ENCODE data around the gene FBXO24.

Gene FBXO24

DNA sequence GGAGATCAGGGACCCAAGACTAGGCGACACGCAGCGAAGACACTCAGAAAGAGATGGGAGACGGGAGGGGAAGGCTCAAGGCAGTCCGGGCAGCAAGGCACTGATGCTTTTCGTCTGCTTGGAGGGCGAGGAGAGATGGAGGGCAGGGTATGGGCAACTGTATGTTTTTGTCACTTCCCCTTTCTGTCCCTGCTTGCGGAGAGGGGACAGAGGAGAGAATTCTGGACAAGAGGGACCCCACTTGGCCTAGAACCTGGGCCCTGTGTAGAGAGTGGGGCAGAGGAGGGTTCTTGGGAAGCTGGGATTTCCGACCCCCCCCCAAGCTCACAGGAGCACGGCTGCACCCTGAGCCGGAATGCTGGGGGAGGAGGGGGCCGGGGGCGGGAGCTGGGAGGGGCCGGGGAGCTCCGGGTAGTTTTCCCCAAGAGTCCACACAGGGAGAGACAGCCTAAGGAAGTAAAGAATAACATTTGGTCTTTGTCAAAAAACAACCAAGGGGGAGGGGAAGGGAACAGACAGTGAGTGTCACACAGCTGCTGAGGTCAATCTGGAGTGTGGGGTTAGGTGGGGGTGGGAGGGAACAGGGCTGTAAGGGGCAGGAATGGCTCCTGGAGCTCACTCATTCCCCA lies 2.0 kb upstream of the FBXO24 start:
- DNase-seq (ENCODE audit: low spot score): no peak
- in situ Hi-C loops (cut with MboI; ENCODE audit: low pct_unique_long_range_greater_than_20kb, low sequenced_read_pairs, unreplicated experiment): no loop called here
- TF ChIP-seq, protein P1, sequence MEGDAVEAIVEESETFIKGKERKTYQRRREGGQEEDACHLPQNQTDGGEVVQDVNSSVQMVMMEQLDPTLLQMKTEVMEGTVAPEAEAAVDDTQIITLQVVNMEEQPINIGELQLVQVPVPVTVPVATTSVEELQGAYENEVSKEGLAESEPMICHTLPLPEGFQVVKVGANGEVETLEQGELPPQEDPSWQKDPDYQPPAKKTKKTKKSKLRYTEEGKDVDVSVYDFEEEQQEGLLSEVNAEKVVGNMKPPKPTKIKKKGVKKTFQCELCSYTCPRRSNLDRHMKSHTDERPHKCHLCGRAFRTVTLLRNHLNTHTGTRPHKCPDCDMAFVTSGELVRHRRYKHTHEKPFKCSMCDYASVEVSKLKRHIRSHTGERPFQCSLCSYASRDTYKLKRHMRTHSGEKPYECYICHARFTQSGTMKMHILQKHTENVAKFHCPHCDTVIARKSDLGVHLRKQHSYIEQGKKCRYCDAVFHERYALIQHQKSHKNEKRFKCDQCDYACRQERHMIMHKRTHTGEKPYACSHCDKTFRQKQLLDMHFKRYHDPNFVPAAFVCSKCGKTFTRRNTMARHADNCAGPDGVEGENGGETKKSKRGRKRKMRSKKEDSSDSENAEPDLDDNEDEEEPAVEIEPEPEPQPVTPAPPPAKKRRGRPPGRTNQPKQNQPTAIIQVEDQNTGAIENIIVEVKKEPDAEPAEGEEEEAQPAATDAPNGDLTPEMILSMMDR (IDR thresholded peaks at IDR 0.05; ENCODE audit: extremely low read depth, insufficient read depth, missing control alignments): no peak

DNA sequence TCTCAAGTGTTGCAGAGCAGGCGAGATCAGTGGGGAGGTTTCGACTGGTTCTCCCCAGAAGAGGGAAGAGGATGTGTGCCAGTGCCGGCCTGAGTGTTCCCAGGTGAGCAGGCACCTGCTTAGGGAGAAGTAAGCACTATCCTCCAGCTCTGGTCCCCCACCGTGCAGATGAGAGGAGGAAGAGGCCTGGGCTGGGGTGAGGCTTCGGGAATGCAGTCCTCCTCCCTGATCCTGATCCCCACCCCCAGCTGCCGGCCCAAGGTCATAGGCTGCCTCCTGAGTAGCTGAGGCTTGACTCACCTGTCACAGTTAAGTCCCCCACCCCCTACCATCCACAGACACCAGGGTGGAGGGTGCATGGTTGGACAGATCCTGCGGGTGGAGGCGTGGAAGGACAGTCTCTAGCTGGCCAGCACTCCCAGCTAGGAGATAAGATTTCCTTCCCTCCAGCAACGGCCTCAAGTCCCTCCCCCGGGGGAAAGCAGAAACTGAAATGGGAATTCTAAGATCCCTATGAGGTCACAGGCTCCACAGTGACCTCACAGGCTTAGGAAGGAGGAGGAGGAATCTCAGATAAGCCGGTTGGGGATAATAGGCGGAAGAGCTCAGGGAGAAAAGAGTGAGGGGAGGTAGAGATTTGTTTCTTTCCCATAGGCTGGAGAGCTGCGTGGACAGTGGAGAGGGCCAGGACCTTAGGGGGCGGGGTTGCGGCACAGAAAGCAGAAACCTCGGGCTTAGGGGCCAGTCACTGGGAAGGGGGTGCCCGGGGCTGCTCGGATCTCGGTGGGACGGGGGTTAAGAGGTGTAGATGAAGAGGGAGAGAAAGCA lies 1.2 kb upstream of the FBXO24 start:
- in situ Hi-C loops (cut with MboI; ENCODE audit: low pct_unique_long_range_greater_than_20kb, low sequenced_read_pairs, unreplicated experiment): no loop called here
- TF ChIP-seq, protein P1 (IDR thresholded peaks at IDR 0.05; ENCODE audit: extremely low read depth, insufficient read depth, missing control alignments): no peak
- no peak for DNase-seq (ENCODE audit: low spot score)

DNA sequence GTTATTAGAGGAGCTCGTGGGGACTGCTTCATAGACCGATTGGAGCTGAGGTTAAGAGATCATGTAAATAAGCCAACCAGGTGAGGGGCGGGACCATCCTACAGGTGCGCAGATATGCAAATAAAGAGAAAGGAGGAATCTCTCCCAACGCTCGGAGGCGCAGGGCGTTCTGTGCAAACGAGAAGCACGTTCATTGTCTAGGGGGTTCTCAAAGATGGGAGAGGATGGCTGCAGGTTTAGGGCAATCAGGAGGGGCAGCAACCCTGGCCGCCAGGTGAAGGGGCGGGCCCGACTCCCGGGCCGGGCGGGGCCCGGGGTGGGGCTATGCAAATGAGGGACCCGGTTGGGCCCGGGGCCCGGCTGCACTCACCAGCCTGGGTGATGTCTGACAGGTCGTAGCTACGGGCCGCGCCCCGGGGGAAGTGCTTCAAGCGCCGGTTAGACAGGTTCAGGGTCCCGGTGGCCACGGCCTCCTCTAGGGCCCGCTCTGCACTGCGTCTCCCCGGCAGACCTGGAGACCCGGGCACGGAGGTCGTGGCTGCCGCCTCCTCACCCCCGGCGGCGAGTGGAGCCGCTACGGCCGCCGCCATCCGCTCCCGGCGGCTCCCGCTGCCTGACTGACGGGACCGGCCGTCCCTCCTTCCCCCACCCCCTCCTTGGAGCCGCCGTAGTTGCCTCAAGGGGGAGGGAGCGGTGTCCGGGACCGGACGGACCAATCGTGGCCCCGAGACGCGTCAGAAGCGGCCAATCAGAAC lies 440 bp upstream of the FBXO24 start, which contains the start of gene LRCH4:
TSS of gene LRCH4 (minus strand) at position 619 of the 755 bp plus-strand sequence. CDS start at position 590, 29 bp downstream.
- TF ChIP-seq, protein P1 (IDR thresholded peaks at IDR 0.05; ENCODE audit: extremely low read depth, insufficient read depth, missing control alignments): no peak
- in situ Hi-C loops (cut with MboI; ENCODE audit: low pct_unique_long_range_greater_than_20kb, low sequenced_read_pairs, unreplicated experiment): no loop called here
- DNase-seq (ENCODE audit: low spot score): peak; percentile 82

DNA sequence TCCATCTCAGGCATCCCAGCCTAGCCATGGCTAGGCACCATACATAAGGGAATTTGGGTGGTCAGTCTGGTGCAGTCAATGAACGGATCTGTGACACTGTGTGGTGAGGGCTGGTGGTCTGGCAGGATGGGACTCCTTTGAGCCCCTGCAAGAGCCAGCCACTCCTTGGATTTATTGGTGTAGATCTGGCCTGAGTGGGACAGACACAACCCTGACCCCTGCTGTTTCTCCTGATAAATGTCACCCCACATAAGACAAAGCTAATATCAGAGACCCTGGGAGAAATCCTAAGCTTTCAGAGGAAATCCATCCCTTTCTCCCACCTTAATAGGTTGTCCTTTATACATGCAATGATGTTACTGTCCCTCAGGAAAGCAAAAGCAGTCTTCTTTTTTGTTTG lies 2.3 kb downstream of the FBXO24 start:
- TF ChIP-seq, protein P1 (IDR thresholded peaks at IDR 0.05; ENCODE audit: extremely low read depth, insufficient read depth, missing control alignments): peak; percentile 52
- DNase-seq (ENCODE audit: low spot score): no peak
- in situ Hi-C loops (cut with MboI; ENCODE audit: low pct_unique_long_range_greater_than_20kb, low sequenced_read_pairs, unreplicated experiment): no loop called here

DNA sequence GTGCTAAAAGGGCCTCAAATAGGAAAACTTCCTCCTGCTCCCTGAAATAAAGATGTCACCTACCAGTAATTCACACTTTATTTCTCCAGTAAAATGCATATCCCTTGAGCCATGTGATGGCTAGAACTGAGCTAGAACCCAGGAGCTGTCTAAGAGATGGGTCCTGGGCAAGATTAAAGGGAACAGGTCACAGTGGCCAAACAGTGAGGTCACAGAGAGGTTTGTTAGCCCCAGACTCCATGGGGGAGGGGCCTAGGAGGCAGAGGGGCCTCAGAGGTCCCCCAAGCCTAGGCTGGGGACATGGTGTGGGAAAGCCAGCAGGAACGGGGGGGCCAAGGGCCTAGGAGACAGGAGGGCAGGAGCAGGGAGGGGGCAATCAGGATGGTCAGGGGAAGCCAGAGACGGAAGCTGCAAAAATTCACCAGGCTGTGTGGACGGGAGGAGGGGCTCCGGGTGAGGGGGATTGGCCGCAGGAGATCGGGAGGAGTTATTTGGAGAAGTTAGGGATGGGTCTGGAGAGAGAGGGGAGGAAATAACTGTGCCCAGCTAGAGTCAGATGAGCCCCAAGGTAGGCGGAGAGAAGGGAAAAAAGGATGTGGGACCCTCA lies 3.3 kb downstream of the FBXO24 start:
- in situ Hi-C loops (cut with MboI; ENCODE audit: low pct_unique_long_range_greater_than_20kb, low sequenced_read_pairs, unreplicated experiment): no loop called here
- TF ChIP-seq, protein P1 (IDR thresholded peaks at IDR 0.05; ENCODE audit: extremely low read depth, insufficient read depth, missing control alignments): no peak
- DNase-seq (ENCODE audit: low spot score): no peak

All from GM13977 (cell line).